IMR-90 (cell line): Measurements from ENCODE around the gene A4GALT.

Experiments used
- CEBPB ChIP-seq: IDR thresholded peaks from 2 replicates; pipeline ENCODE4 v1.6.1; 2012; ENCODE audit warnings: low read depth, low read length, improper control_type of control experiment
- POLR2A ChIP-seq: IDR thresholded peaks from 2 replicates; pipeline ENCODE4 v1.6.1; 2012; ENCODE audit warnings: mild to moderate bottlenecking, low read depth, low read length
- TF ChIP-seq, protein P1 (sequence below): conservative IDR thresholded peaks from 2 replicates; pipeline ENCODE4 v1.5.1; 2012; ENCODE audit warnings: mild to moderate bottlenecking, low read depth, low read length, improper control_type of control experiment

DNA sequence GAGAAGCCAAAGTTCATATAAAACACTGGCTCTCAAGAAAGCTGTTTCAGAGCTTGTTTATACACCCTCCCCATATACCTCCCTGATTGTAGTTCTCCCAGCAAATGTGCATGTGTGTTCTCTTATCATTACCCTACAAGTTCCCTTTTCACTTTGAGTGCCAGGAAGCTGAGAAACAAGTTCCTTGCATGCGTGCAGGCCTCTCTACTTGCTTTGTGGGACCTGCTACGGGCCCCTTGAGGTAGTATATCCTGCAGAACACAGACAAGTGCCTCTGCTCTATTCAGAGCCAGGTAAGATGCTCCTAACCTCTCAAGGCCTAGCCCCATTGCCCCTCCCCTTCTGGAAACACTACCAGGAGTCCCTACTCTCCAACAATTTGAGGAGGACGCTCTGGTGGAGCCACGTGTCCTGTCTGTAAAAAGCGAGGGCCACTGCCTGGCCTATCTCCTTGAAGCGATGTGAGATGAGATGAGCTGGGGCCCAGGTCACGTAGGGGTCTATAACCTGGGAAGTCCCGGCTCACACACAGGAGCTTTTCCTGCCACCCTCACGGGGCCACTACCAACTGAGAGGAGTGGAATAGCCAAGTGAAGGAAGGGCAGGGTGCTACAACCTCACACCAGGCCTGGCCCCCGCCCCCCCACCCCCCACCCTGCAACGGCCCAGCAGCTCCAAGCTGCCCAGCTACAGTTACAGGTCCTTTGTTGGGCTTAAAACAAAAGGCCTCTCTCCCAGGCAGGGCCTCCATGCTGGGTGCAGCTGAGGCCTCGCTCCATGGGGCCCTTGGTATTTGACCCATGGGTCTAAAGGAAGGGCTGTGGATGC, 77.7 kb downstream of the A4GALT start:
- TF ChIP-seq POLR2A (no peak), CEBPB (no peak)
- TF ChIP-seq, protein P1, sequence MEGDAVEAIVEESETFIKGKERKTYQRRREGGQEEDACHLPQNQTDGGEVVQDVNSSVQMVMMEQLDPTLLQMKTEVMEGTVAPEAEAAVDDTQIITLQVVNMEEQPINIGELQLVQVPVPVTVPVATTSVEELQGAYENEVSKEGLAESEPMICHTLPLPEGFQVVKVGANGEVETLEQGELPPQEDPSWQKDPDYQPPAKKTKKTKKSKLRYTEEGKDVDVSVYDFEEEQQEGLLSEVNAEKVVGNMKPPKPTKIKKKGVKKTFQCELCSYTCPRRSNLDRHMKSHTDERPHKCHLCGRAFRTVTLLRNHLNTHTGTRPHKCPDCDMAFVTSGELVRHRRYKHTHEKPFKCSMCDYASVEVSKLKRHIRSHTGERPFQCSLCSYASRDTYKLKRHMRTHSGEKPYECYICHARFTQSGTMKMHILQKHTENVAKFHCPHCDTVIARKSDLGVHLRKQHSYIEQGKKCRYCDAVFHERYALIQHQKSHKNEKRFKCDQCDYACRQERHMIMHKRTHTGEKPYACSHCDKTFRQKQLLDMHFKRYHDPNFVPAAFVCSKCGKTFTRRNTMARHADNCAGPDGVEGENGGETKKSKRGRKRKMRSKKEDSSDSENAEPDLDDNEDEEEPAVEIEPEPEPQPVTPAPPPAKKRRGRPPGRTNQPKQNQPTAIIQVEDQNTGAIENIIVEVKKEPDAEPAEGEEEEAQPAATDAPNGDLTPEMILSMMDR: no peak
